Suppressor macrophage (primary cell): Measurements from ENCODE around the gene DLEU7.

ENCODE experiments used
- DNase-seq, 4 experiments: peaks; one replicate each; pipeline ENCODE4 v3.0.0-alpha.2; 2020 to 2022

The DLEU7 gene

GRCh38 chr13:50788551-50789210 lies 54.8 kb downstream of the DLEU7 start:
- DNase-seq, result peak in 2 of 4 experiments; percentile 13 to 17

GRCh38 chr13:50787316-50788195 lies 55.9 kb downstream of the DLEU7 start:
- no peak for DNase-seq

- peak in 2 of 4 experiments; percentile 16 to 17 for DNase-seq
These were observed 59.7 kb downstream of the DLEU7 start for GRCh38 chr13:50783717-50784290.

GRCh38 chr13:50783066-50783465 lies 60.4 kb downstream of the DLEU7 start:
- DNase-seq, result no peak

- DNase-seq, result no peak
These were observed 63.1 kb downstream of the DLEU7 start for GRCh38 chr13:50780201-50781015.

GRCh38 chr13:50779443-50780200 lies 63.9 kb downstream of the DLEU7 start:
- DNase-seq, result no peak
